Mesenchymal stem cell (in vitro differentiated cells and primary cell): ENCODE measurements around the gene AGBL5.
A peak's percentile ranks its signal among the peaks of the same experiment; 100 is the strongest.

ENCODE experiments used
- DNase-seq: peaks from one replicate; pipeline ENCODE4 v3.0.0-alpha.2; 2013
- H2AFZ ChIP-seq: one replicate; pipeline ENCODE4 v1.6.1; 2013; ENCODE audit warnings: low read depth, mild to moderate bottlenecking, control low read depth, inconsistent platforms, low read length, moderate library complexity
- H2AK5ac ChIP-seq: 2 replicates; pipeline ENCODE4 v1.6.1; 2013; ENCODE audit warnings: low read length, moderate library complexity, mild to moderate bottlenecking, inconsistent platforms; ENCODE audit not compliant: severe bottlenecking
- H2BK120ac ChIP-seq: one replicate; pipeline ENCODE4 v1.6.1; 2013; ENCODE audit warnings: low read depth, mild to moderate bottlenecking, inconsistent platforms, low read length, moderate library complexity
- H2BK12ac ChIP-seq, 2 experiments: one replicate each; pipeline ENCODE4 v1.6.1; 2013; ENCODE audit warnings: inconsistent platforms in 2 of 2, low read length in 2 of 2, mild to moderate bottlenecking in 2 of 2, moderate library complexity in 2 of 2, control low read depth in 1 of 2
- H2BK15ac ChIP-seq: one replicate; pipeline ENCODE4 v1.6.1; 2013; ENCODE audit warnings: mild to moderate bottlenecking, low read depth, inconsistent platforms; ENCODE audit not compliant: poor library complexity, severe bottlenecking
- H2BK5ac ChIP-seq: 2 replicates; pipeline ENCODE4 v1.6.1; 2013; ENCODE audit warnings: low read depth, mild to moderate bottlenecking, low read length, control low read depth, inconsistent platforms; ENCODE audit not compliant: poor library complexity, severe bottlenecking
- H3K14ac ChIP-seq, 2 experiments: one replicate each; pipeline ENCODE4 v1.6.1; 2013; ENCODE audit warnings: inconsistent platforms in 2 of 2, low read length in 2 of 2, control low read depth in 1 of 2, mild to moderate bottlenecking in 1 of 2, moderate library complexity in 1 of 2
- H3K18ac ChIP-seq, 2 experiments: one replicate each; pipeline ENCODE4 v1.6.1; 2013; ENCODE audit warnings: inconsistent platforms in 2 of 2, low read length in 2 of 2, control low read depth in 1 of 2, low read depth in 1 of 2, mild to moderate bottlenecking in 1 of 2
- H3K23ac ChIP-seq, 2 experiments: one replicate each; pipeline ENCODE4 v1.6.1; 2013; ENCODE audit warnings: inconsistent platforms in 2 of 2, low read length in 2 of 2, mild to moderate bottlenecking in 2 of 2, moderate library complexity in 2 of 2, control low read depth in 1 of 2
- H3K27ac ChIP-seq: 2 replicates; pipeline ENCODE4 v1.5.1; 2013; ENCODE audit warnings: mild to moderate bottlenecking, moderate library complexity, low read length, control low read depth, inconsistent platforms; ENCODE audit not compliant: poor library complexity, severe bottlenecking
- H3K27me3 ChIP-seq, 2 experiments: 2 replicates each; pipeline versions ENCODE4 v1.6.1 to v1.7.0; 2013; ENCODE audit warnings: low read length in 2 of 2, mild to moderate bottlenecking in 2 of 2, moderate library complexity in 2 of 2, control low read depth in 1 of 2, inconsistent platforms in 1 of 2; ENCODE audit not compliant: control insufficient read depth in 1 of 2, insufficient read depth in 1 of 2
- H3K36me3 ChIP-seq, 2 experiments: 2 replicates each; pipeline versions ENCODE4 v1.6.1 to v1.7.0; 2013; ENCODE audit warnings: low read length in 2 of 2, control low read depth in 1 of 2, inconsistent platforms in 1 of 2, low read depth in 1 of 2, mild to moderate bottlenecking in 1 of 2; ENCODE audit not compliant: insufficient read depth in 2 of 2, control insufficient read depth in 1 of 2
- H3K4ac ChIP-seq, 2 experiments: one replicate each; pipeline ENCODE4 v1.6.1; 2013; ENCODE audit warnings: inconsistent platforms in 2 of 2, low read length in 2 of 2, mild to moderate bottlenecking in 2 of 2, moderate library complexity in 2 of 2, control low read depth in 1 of 2, low read depth in 1 of 2
- H3K4me1 ChIP-seq: 2 replicates; pipeline ENCODE4 v1.6.1; 2013; ENCODE audit warnings: low read depth, low read length, control low read depth; ENCODE audit not compliant: control insufficient read depth, insufficient read depth
- H3K4me2 ChIP-seq: 2 replicates; pipeline ENCODE4 v1.6.1; 2013; ENCODE audit warnings: low read length, mild to moderate bottlenecking, inconsistent platforms; ENCODE audit not compliant: poor library complexity, severe bottlenecking
- H3K4me3 ChIP-seq, 2 experiments: 2 replicates each; pipeline versions ENCODE4 v1.5.1 to v1.7.0; 2013; ENCODE audit warnings: low read length in 2 of 2, mild to moderate bottlenecking in 2 of 2, control low read depth in 1 of 2, low read depth in 1 of 2; ENCODE audit not compliant: insufficient read depth in 1 of 2
- H3K79me1 ChIP-seq: replicated peaks from 2 replicates; pipeline ENCODE4 v1.6.1; 2013; ENCODE audit warnings: mild to moderate bottlenecking, control low read depth, low read length, inconsistent platforms; ENCODE audit not compliant: poor library complexity, severe bottlenecking
- H3K9ac ChIP-seq: 2 replicates; pipeline ENCODE4 v1.7.0; 2013; ENCODE audit warnings: mild to moderate bottlenecking, low read length, moderate library complexity
- H3K9me3 ChIP-seq: 2 replicates; pipeline ENCODE4 v1.7.0; 2013; ENCODE audit warnings: mild to moderate bottlenecking, low read length; ENCODE audit not compliant: control insufficient read depth
- H4K8ac ChIP-seq: one replicate; pipeline ENCODE4 v1.6.1; 2013; ENCODE audit warnings: inconsistent platforms, mild to moderate bottlenecking, low read length, moderate library complexity
- H4K91ac ChIP-seq: one replicate; pipeline ENCODE4 v1.6.1; 2013; ENCODE audit warnings: mild to moderate bottlenecking, low read length, inconsistent platforms
- WGBS: methylation state at CpG from one replicate; pipeline ENCODE4 v1.1.7; 2013; ENCODE audit warnings: mixed read lengths; 5-methylcytosine and 5-hydroxymethylcytosine counted together

AGBL5 gene

GRCh38 chr2:27060323-27060722 is 8.9 kb downstream of the AGBL5 start:
- H2BK12ac ChIP-seq, result no peak overlapping the region
- H3K4ac ChIP-seq, result no peak overlapping the region
- H3K36me3 ChIP-seq, result peaks cover 39 to 65% of the 10 kb centered on the region in 2 experiments
- H3K14ac ChIP-seq, result no peak overlapping the region
- no peak overlapping the region for H3K4me3 ChIP-seq
- H3K79me1 ChIP-seq, result peaks cover 18% of the 10 kb centered on the region
- no peak overlapping the region for H2BK120ac ChIP-seq
- H3K4me2 ChIP-seq, result no peak overlapping the region
- no peak overlapping the region for H3K18ac ChIP-seq
- no peaks in the 10 kb centered on the region for H3K4me1 ChIP-seq
- no peak overlapping the region for H2BK5ac ChIP-seq
- no peak overlapping the region for H4K91ac ChIP-seq
- no peak overlapping the region for H2AK5ac ChIP-seq
- no peak overlapping the region for H4K8ac ChIP-seq
- no peak overlapping the region for H3K23ac ChIP-seq
- H2BK15ac ChIP-seq, result no peak overlapping the region
- no peaks in the 10 kb centered on the region for H3K27me3 ChIP-seq
- H3K27ac ChIP-seq, result no peak overlapping the region
- WGBS, result 100% methylated on average over 3 of the region's 3 CpGs
- H2AFZ ChIP-seq, result no peak overlapping the region
- no peak overlapping the region for H3K9ac ChIP-seq
- no peak for DNase-seq
- no peaks in the 10 kb centered on the region for H3K9me3 ChIP-seq

GRCh38 chr2:27065128-27065527 is 13.7 kb downstream of the AGBL5 start:
- Histone ChIP-seq H3K79me1 (peaks cover 24% of the 10 kb centered on the region), H3K4me1 (peaks cover 16% of the 10 kb centered on the region), H4K8ac (no peak overlapping the region), H4K91ac (no peak overlapping the region), H3K9me3 (no peaks in the 10 kb centered on the region), H2BK12ac (no peak overlapping the region), H2AFZ (no peak overlapping the region), H3K14ac (no peak overlapping the region), H3K4me3 (no peak overlapping the region), H2AK5ac (no peak overlapping the region), H3K9ac (no peak overlapping the region), H3K4me2 (no peak overlapping the region), H3K4ac (no peak overlapping the region), H3K27ac (no peak overlapping the region), H3K36me3 (peaks cover 44 to 66% of the 10 kb centered on the region in 2 experiments), H2BK120ac (no peak overlapping the region), H3K18ac (no peak overlapping the region), H2BK15ac (no peak overlapping the region), H2BK5ac (no peak overlapping the region), H3K23ac (no peak overlapping the region), H3K27me3 (no peaks in the 10 kb centered on the region)
- DNase-seq, result no peak
- 100% methylated on average over 3 of the region's 3 CpGs for WGBS

- WGBS, result 100% methylated on average over 5 of the region's 5 CpGs
- H2BK12ac ChIP-seq, result no peak overlapping the region
Observed at GRCh38 chr2:27067385-27067784, 15.9 kb downstream of the AGBL5 start.

GRCh38 chr2:27069436-27069835 is 18.0 kb downstream of the AGBL5 start:
- Histone ChIP-seq H3K23ac (no peak overlapping the region), H2AFZ (no peak overlapping the region), H3K9ac (peak overlapping the region; percentile 99), H3K4ac (no peak overlapping the region), H4K91ac (no peak overlapping the region), H2BK5ac (no peak overlapping the region), H3K9me3 (no peaks in the 10 kb centered on the region), H3K4me3 (peak overlapping the region in 1 of 2 experiments; percentile 100), H2BK120ac (no peak overlapping the region), H3K18ac (no peak overlapping the region), H3K36me3 (peaks cover 37 to 54% of the 10 kb centered on the region in 2 experiments), H3K14ac (no peak overlapping the region), H4K8ac (no peak overlapping the region), H3K27me3 (no peaks in the 10 kb centered on the region), H2BK12ac (no peak overlapping the region), H3K27ac (no peak overlapping the region), H3K79me1 (peaks cover 18% of the 10 kb centered on the region), H2BK15ac (no peak overlapping the region), H2AK5ac (no peak overlapping the region), H3K4me1 (peaks cover 26% of the 10 kb centered on the region), H3K4me2 (peak overlapping the region; percentile 14)
- 98% methylated on average over 6 of the region's 6 CpGs for WGBS
- DNase-seq, result no peak

More at GRCh38 chr2:27067385-27067784, 15.9 kb downstream of the AGBL5 start:
- H3K4me2 ChIP-seq, result no peak overlapping the region
- H3K79me1 ChIP-seq, result peaks cover 24% of the 10 kb centered on the region
- DNase-seq, result no peak
- no peak overlapping the region for H3K4ac ChIP-seq
- no peaks in the 10 kb centered on the region for H3K9me3 ChIP-seq
- H3K27ac ChIP-seq, result no peak overlapping the region
- H4K91ac ChIP-seq, result no peak overlapping the region
- no peak overlapping the region for H3K18ac ChIP-seq
- H3K14ac ChIP-seq, result no peak overlapping the region
- no peak overlapping the region for H2BK5ac ChIP-seq
- H3K9ac ChIP-seq, result no peak overlapping the region
- no peak overlapping the region for H2AK5ac ChIP-seq
- no peaks in the 10 kb centered on the region for H3K27me3 ChIP-seq
- H4K8ac ChIP-seq, result no peak overlapping the region
- H3K23ac ChIP-seq, result no peak overlapping the region
- H3K4me1 ChIP-seq, result peaks cover 22% of the 10 kb centered on the region
- H2AFZ ChIP-seq, result no peak overlapping the region
- H2BK15ac ChIP-seq, result no peak overlapping the region
- H3K36me3 ChIP-seq, result peaks cover 40 to 61% of the 10 kb centered on the region in 2 experiments
- no peak overlapping the region for H2BK120ac ChIP-seq
- no peak overlapping the region for H3K4me3 ChIP-seq
